ENCODE data around the gene PTK7.

The PTK7 gene

DNA sequence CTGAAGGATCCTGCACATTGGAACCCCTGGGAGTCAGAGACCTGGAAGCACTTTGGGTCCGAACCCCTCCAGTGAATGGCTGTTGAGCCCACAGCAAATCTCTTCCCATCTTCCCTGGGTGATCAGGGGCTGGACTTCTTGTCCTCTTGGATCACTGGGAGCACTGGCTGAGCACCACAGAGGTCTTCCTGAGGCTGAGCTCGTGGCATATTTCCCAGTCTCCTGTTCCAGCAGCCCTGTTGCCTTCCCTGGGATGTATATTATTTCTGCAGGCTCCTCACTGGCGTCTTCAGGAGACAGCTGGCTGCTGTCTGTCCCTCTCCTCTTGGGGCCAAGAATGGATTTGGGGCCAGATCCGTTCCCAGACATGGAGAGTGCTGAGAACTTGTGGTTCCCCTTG lies 43.4 kb downstream of the PTK7 start:
- no peaks in the 10 kb centered on the region for H3K4me1 ChIP-seq
- no peak overlapping the region for H2AFZ ChIP-seq
- peaks cover 26% of the 10 kb centered on the region for H3K79me2 ChIP-seq
- no peak overlapping the region for H3K27ac ChIP-seq
- H3K9me3 ChIP-seq (ENCODE audit: control insufficient read depth, low read length) = no peaks in the 10 kb centered on the region
- H3K36me3 ChIP-seq (ENCODE audit: control insufficient read depth, insufficient read depth, low read length) = no peaks in the 10 kb centered on the region
- TF ChIP-seq, protein P1, sequence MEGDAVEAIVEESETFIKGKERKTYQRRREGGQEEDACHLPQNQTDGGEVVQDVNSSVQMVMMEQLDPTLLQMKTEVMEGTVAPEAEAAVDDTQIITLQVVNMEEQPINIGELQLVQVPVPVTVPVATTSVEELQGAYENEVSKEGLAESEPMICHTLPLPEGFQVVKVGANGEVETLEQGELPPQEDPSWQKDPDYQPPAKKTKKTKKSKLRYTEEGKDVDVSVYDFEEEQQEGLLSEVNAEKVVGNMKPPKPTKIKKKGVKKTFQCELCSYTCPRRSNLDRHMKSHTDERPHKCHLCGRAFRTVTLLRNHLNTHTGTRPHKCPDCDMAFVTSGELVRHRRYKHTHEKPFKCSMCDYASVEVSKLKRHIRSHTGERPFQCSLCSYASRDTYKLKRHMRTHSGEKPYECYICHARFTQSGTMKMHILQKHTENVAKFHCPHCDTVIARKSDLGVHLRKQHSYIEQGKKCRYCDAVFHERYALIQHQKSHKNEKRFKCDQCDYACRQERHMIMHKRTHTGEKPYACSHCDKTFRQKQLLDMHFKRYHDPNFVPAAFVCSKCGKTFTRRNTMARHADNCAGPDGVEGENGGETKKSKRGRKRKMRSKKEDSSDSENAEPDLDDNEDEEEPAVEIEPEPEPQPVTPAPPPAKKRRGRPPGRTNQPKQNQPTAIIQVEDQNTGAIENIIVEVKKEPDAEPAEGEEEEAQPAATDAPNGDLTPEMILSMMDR (IDR thresholded peaks at IDR 0.05) = no peak
- H3K4me3 ChIP-seq (ENCODE audit: low read depth, low read length) = no peak overlapping the region
- no peak overlapping the region for H3K9ac ChIP-seq
- no peak overlapping the region for H3K4me2 ChIP-seq (ENCODE audit: low read length)
- H3K27me3 ChIP-seq (ENCODE audit: control insufficient read depth, insufficient read depth, low read length) = no peaks in the 10 kb centered on the region

DNA sequence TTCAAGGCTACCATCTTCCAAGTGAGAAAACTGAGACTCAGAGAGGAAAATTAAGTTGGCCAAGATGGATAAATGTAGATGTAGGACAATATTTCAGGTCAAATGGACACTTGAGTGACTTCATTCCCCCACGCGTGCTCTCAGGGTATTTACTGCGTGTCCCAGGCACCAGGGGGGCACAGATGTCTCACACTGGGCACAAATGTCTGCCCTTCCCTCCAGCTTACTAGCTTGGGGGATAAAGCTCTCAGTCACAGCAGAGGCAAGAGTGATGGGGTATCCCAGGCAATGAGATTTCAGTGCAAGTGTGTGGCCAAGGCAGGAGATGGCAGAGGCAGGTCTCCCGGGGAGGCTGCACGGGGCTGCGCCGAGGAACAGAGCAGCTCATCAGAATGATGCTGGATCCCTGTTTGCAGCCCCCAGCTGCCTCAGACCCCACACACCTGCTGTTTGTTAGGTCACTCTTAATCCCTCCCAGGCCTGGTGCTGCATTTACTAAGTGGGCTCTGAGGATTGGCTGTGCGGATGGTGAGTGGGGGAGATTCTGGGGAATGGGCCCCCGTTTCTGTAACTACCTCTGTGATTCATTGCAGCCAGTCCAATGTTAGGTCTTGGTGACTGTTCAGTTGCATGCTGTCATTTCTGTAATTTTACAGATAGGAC lies 44.1 kb downstream of the PTK7 start:
- Histone ChIP-seq H3K27ac (no peak overlapping the region), H3K4me1 (no peaks in the 10 kb centered on the region), H3K79me2 (peaks cover 22% of the 10 kb centered on the region)

DNA sequence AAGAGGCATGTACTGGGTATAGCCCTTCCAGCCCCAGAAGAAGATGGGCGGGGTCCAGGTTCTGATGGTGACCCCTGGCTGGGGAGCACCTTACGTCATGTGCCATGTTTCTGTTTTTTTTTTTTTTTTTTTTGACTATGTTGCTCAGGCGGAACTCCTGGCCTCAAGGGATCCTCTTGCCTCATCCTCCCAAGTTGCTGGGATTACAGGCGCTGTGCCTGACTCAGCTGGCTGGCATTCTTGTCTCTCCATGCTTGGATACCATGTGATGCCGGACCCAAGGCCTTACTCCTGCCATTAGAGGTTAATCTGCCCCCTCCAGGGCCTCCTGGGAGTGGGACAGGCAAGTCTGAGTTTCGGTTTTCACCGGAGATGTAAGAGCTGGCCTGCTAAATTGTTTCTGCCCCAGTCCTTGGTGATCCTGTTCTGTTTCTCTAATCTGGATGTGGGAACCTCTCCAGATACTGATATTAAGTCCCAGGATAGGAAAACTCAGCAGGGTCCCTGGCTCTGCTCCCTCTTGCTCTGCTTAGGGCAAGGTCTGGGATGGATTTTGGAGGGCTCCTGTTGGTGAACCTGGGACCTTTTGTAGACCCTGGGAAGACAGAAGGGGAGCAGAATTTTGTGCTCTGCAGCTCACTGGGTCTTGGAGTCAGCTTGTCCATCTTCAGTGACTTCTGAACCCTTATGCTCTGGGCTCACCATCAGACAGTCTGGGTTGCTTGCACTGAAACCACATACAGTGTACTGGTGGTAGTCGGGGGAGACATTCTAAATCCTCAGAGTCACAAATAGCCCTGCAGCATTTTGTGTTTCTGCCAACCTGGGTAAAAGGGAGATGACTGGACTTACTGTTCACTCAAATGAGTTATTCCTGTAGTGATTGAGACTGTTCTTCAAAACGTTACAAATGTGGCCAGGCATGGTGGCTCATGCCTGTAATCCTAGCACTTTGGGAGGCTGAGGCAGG lies 45.1 kb downstream of the PTK7 start:
- no peaks in the 10 kb centered on the region for H3K9me3 ChIP-seq (ENCODE audit: control insufficient read depth, low read length)
- no peak overlapping the region for H3K27ac ChIP-seq
- no peaks in the 10 kb centered on the region for H3K4me1 ChIP-seq
- H3K79me2 ChIP-seq = peaks cover 18% of the 10 kb centered on the region
- no peaks in the 10 kb centered on the region for H3K36me3 ChIP-seq (ENCODE audit: control insufficient read depth, insufficient read depth, low read length)
- no peak overlapping the region for H2AFZ ChIP-seq
- TF ChIP-seq, protein P1 (IDR thresholded peaks at IDR 0.05) = no peak
- no peak overlapping the region for H3K9ac ChIP-seq
- no peaks in the 10 kb centered on the region for H3K27me3 ChIP-seq (ENCODE audit: control insufficient read depth, insufficient read depth, low read length)
- H3K4me3 ChIP-seq (ENCODE audit: low read depth, low read length) = no peak overlapping the region
- no peak overlapping the region for H3K4me2 ChIP-seq (ENCODE audit: low read length)

More for the DNA sequence above, 44.1 kb downstream of the PTK7 start:
- Histone ChIP-seq H3K27me3 (ENCODE audit: control insufficient read depth, insufficient read depth, low read length) (no peaks in the 10 kb centered on the region), H3K4me3 (ENCODE audit: low read depth, low read length) (no peak overlapping the region), H2AFZ (no peak overlapping the region), H3K36me3 (ENCODE audit: control insufficient read depth, insufficient read depth, low read length) (no peaks in the 10 kb centered on the region), H3K9ac (no peak overlapping the region), H3K9me3 (ENCODE audit: control insufficient read depth, low read length) (no peaks in the 10 kb centered on the region), H3K4me2 (ENCODE audit: low read length) (no peak overlapping the region)
- TF ChIP-seq, protein P1 (IDR thresholded peaks at IDR 0.05) = no peak

DNA sequence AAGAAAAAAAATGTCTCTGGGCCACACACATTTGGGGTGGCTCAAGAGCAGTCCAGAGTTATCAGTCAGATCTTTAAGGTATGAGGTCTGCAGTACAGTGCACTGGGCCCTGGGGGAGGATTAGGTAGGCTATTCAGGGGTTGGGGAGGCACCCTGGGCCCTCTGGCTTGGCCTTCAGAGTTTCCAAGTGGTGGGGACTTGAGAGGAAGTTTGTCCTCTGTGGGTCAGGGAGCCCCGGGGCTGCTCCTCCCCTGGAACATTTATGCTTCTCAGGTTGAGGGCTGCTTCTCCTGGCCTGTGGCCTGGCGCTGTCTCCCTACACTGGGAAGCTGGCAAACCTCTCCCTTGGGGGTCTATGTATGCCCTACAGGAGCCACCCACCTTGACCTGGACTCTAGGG lies 46.0 kb downstream of the PTK7 start:
- Histone ChIP-seq H3K4me1 (no peaks in the 10 kb centered on the region), H3K27me3 (ENCODE audit: control insufficient read depth, insufficient read depth, low read length) (no peaks in the 10 kb centered on the region), H3K27ac (no peak overlapping the region), H3K9ac (no peak overlapping the region), H3K36me3 (ENCODE audit: control insufficient read depth, insufficient read depth, low read length) (no peaks in the 10 kb centered on the region), H2AFZ (no peak overlapping the region), H3K9me3 (ENCODE audit: control insufficient read depth, low read length) (no peaks in the 10 kb centered on the region), H3K4me3 (ENCODE audit: low read depth, low read length) (no peak overlapping the region), H3K4me2 (ENCODE audit: low read length) (no peak overlapping the region), H3K79me2 (peaks cover 16% of the 10 kb centered on the region)
- TF ChIP-seq, protein P1 (IDR thresholded peaks at IDR 0.05) = no peak

Measured in parathyroid adenoma (tissue), 2 donors.